CD4-positive, alpha-beta memory T cell (primary cell): ENCODE measurements around the gene ACTN1. TPM values are rescaled to one million over a fixed set of nuclear protein-coding genes. Genes with fewer than 3 reads are reported as not detected.
"Not testable (repeated sequence)": the region's sequence is repeated elsewhere in the genome, so short reads cannot be mapped to it uniquely, and the experiment has no call there.

Source experiments
- CTCF ChIA-PET: fragments of 350-600 bp; sonication (Branson Sonifier 250); formaldehyde crosslinking; loops from one replicate; lab custom pipeline; 2021; ENCODE audit warnings: inconsistent platforms; ENCODE audit not compliant: partially characterized antibody; lab: Charles Lee
- POLR2A ChIA-PET: fragments of 350-600 bp; sonication (Branson Sonifier 250); formaldehyde crosslinking; loops from one replicate; lab custom pipeline; 2021; ENCODE audit not compliant: partially characterized antibody; lab: Charles Lee
- DNase-seq, 5 donors: peaks; one replicate each; pipeline versions ENCODE4 v3.0.0 to v3.0.0-alpha.2; 2020 to 2022; ENCODE audit warnings: mixed read lengths in 1 of 5
- H3K27ac ChIP-seq: one replicate; pipeline ENCODE4 v1.7.0; 2013; ENCODE audit warnings: low read depth, low read length
- H3K27me3 ChIP-seq: 2 replicates; pipeline ENCODE4 v1.7.0; 2013; ENCODE audit warnings: mild to moderate bottlenecking, low read length, moderate library complexity; ENCODE audit not compliant: insufficient read depth
- H3K36me3 ChIP-seq: 2 replicates; pipeline ENCODE4 v1.7.0; 2013; ENCODE audit warnings: mild to moderate bottlenecking, low read length, moderate library complexity; ENCODE audit not compliant: insufficient read depth
- H3K4me1 ChIP-seq: 2 replicates; pipeline ENCODE4 v1.7.0; 2013; ENCODE audit warnings: mild to moderate bottlenecking, low read length, moderate library complexity; ENCODE audit not compliant: insufficient read depth
- H3K4me3 ChIP-seq, 2 donors: one replicate each; pipeline ENCODE4 v1.7.0; 2013; ENCODE audit warnings: low read length in 2 of 2, mild to moderate bottlenecking in 1 of 2
- H3K9me3 ChIP-seq, 2 donors: one replicate each; pipeline ENCODE4 v1.7.0; 2013; ENCODE audit warnings: low read length in 2 of 2, control low read depth in 1 of 2; ENCODE audit not compliant: control insufficient read depth in 1 of 2
- H3K27ac Mint-ChIP-seq, 7 donors: one replicate each; pipeline ENCODE4 v1.8.0; 2020 to 2021; ENCODE audit warnings: mixed read lengths in 7 of 7, mild to moderate bottlenecking in 6 of 7, inconsistent platforms in 3 of 7, moderate library complexity in 3 of 7
- H3K27me3 Mint-ChIP-seq, 2 donors: one replicate each; pipeline ENCODE4 v1.8.0; 2020 to 2021; ENCODE audit warnings: mixed read lengths in 2 of 2
- H3K36me3 Mint-ChIP-seq, 2 donors: one replicate each; pipeline ENCODE4 v1.8.0; 2020 to 2021; ENCODE audit warnings: mixed read lengths in 2 of 2, inconsistent platforms in 1 of 2, mild to moderate bottlenecking in 1 of 2
- H3K4me1 Mint-ChIP-seq, 4 donors: one replicate each; pipeline ENCODE4 v1.8.0; 2020 to 2021; ENCODE audit warnings: mixed read lengths in 4 of 4, mild to moderate bottlenecking in 1 of 4
- H3K4me3 Mint-ChIP-seq, 8 donors: one replicate each; pipeline ENCODE4 v1.8.0; 2020 to 2021; ENCODE audit warnings: mixed read lengths in 8 of 8, mild to moderate bottlenecking in 7 of 8, moderate library complexity in 6 of 8, inconsistent platforms in 3 of 8
- H3K9me3 Mint-ChIP-seq, 8 donors: one replicate each; pipeline ENCODE4 v1.8.0; 2020 to 2021; ENCODE audit warnings: mixed read lengths in 8 of 8, mild to moderate bottlenecking in 5 of 8, inconsistent platforms in 3 of 8, moderate library complexity in 1 of 8
- intact Hi-C: fragments of 100-400 bp; cut with micrococcal nuclease; formaldehyde crosslinking; loops from one replicate; pipeline ENCODE4 v1.15.1; 2023
- polyA plus RNA-seq, 2 donors: library from polyadenylated mRNA; unstranded; fragments of 300-500 nt; fragmentation: Illumina TruSeq; gene quantifications; one replicate each; pipeline ENCODE4 v1.2.3, GENCODE V29; 2021
- total RNA-seq, 2 experiments: library from RNA; stranded (reverse); gene quantifications; one replicate each; pipeline ENCODE4 v1.2.3, GENCODE V29; 2021

The ACTN1 gene
- 10 to 100 TPM; 70.8 to 75.1 TPM for total RNA-seq
- 10 to 100 TPM; 33.6 to 63.3 TPM for polyA plus RNA-seq

DNA sequence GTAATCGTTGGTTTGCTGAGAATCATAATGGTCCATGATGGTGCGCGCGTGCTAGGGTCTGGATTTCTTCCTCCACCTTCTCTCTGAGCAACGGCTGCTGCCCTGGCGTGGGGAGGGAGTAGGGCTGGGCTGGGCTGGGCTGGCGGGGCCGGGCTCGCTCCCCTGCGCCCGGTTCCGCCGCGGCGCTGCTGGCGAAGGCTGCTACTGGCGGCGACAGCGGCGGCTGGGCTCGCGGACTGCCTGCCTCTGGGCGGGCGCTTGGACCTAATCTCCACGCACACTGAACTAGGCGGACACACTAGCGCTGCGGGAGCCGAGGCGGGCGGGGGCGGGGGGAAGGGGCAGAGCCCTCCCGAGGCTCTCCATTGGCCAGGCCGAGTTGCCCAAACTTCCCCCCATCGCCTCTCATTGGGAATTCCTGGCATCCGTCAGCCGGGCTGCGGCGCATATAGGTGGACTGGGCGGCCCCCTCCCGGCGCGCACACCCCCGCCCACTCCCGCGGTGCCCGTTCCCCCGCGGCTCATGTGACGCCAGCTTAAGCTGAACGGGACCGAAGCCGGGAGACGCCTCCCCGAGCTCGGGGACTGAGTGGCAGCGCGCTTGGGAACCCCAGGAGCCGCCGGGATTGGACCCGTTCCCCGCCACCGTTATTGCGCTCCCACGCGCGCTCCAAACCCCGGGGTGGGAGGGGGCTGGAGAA lies at the start of gene ACTN1:
Gene ACTN1 (minus strand): TSS at position 282 of the 701 bp plus-strand sequence. CDS start 246 bp downstream, at position 36.
- peaks cover 0 to 2% (median 0%) of the 10 kb centered on the region in 8 donors for H3K9me3 Mint-ChIP-seq
- Histone ChIP-seq H3K36me3 (no peaks in the 10 kb centered on the region), H3K27ac (peak within 1 kb of the TSS; percentile 42), H3K9me3 (no peaks in the 10 kb centered on the region), H3K4me3 (peak within 1 kb of the TSS; percentile 52 to 77), H3K27me3 (no peaks in the 10 kb centered on the region), H3K4me1 (peaks cover 27% of the 10 kb centered on the region)
- H3K36me3 Mint-ChIP-seq, result peaks cover 9% of the 10 kb centered on the region in 2 donors
- POLR2A ChIA-PET, result interaction anchor here (0.6 kb wide), 1 partner anchor 11 kb away, joined by 4 read pairs; no protein-coding TSS in a partner anchor
- intact Hi-C loops, result loop anchor here (1.0 to 2.0 kb wide), 2 partner anchors 9 to 40 kb away; no protein-coding TSS in a partner anchor
- H3K27ac Mint-ChIP-seq, result peak within 1 kb of the TSS; percentile 75 to 94 (median 89)
- peak; percentile 46 to 66 (median 50) for DNase-seq
- peak within 1 kb of the TSS; percentile 92 to 95 (median 94) for H3K4me3 Mint-ChIP-seq
- peaks cover 27 to 41% (median 35%) of the 10 kb centered on the region in 4 donors for H3K4me1 Mint-ChIP-seq
- CTCF ChIA-PET, result interaction anchor here (1.3 to 2.0 kb wide), 4 partner anchors 10 to 69 kb away, joined by 3 to 11 read pairs (median 4); no protein-coding TSS in a partner anchor
- H3K27me3 Mint-ChIP-seq, result no peaks in the 10 kb centered on the region

DNA sequence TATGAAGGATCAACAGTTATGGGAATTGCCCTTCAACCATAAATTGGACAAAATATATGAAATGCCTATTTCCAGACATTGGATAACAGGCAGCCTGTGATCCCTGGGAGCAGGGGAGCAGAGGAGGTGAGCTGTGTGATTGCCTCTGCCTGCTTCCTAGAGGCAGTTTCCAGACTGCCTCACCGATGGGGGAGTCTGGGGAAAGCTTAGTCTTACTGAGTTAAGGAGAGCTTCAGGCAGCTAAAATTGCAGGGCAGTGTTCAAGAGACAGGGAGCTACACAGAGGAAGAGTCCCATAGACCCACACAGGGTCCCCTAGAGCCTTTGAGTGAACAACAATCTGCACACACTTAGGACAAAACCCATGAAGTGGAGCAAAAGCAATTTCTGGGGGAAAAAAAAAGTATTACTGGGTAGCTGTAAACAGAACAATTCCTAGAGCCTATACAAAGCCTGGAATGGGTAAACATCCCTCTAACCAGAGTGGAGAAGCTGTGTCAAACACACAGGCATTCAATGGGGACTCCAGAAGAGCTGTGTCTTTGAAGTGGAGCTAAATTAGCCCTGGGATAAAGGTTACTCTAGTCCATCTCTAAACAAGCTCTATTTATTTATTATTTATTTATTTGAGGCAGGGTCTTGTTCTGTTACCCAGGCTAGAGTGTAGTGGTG lies 48.3 kb upstream of the ACTN1 start:
- intact Hi-C loops, result no loop called here
- Histone ChIP-seq H3K4me3 (no peak overlapping the region), H3K27ac (no peak overlapping the region), H3K9me3 (no peaks in the 10 kb centered on the region), H3K4me1 (no peaks in the 10 kb centered on the region), H3K27me3 (no peaks in the 10 kb centered on the region), H3K36me3 (no peaks in the 10 kb centered on the region)
- ChIA-PET POLR2A (no interaction called here), CTCF (interaction anchor here (0.7 to 1.5 kb wide), 2 partner anchors 8 to 116 kb away, joined by 3 read pairs; no protein-coding TSS in a partner anchor)
- Mint-ChIP-seq H3K27ac (peak overlapping the region in 1 of 7 donors; percentile 67), H3K27me3 (peaks cover 0 to 4% of the 10 kb centered on the region in 2 donors), H3K9me3 (peaks cover 0 to 2% (median 0%) of the 10 kb centered on the region in 8 donors), H3K4me3 (no peak overlapping the region), H3K4me1 (peaks cover 0 to 1% (median 0%) of the 10 kb centered on the region in 4 donors), H3K36me3 (no peaks in the 10 kb centered on the region)
- DNase-seq, result no peak

DNA sequence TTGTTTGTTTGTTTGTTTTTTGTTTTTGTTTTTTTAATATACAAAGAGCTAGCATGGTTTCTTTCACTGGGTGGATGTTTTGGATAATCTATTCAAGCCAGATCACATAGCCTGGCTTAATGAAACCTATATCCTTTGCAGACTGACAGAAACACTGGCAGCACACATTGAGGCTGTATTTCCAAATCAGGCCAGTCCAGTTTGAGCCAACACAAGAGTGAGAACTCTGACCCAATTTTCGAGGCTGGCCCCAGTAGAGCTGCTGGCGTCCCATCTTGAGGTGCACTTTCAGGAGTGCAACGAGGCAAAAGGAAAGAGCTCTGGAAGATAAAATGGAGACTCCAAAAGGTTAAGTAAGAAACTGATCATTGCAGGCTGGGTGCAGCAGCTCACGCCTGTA lies 43.9 kb upstream of the ACTN1 start:
- Mint-ChIP-seq H3K4me1 (peaks cover 0 to 1% (median 0%) of the 10 kb centered on the region in 4 donors), H3K36me3 (no peaks in the 10 kb centered on the region), H3K27ac (no peak overlapping the region), H3K9me3 (peaks cover 0 to 2% (median 0%) of the 10 kb centered on the region in 8 donors), H3K27me3 (peaks cover 0 to 6% of the 10 kb centered on the region in 2 donors), H3K4me3 (no peak overlapping the region)
- CTCF ChIA-PET, result interaction anchor here (1.3 to 1.6 kb wide), 3 partner anchors 9 to 112 kb away, joined by 3 to 4 read pairs (median 3); no protein-coding TSS in a partner anchor
- intact Hi-C loops, result no loop called here
- Histone ChIP-seq H3K9me3 (no peaks in the 10 kb centered on the region), H3K27me3 (no peaks in the 10 kb centered on the region), H3K4me1 (no peaks in the 10 kb centered on the region), H3K4me3 (no peak overlapping the region), H3K27ac (no peak overlapping the region), H3K36me3 (no peaks in the 10 kb centered on the region)
- POLR2A ChIA-PET, result no interaction called here
- DNase-seq, result no peak

DNA sequence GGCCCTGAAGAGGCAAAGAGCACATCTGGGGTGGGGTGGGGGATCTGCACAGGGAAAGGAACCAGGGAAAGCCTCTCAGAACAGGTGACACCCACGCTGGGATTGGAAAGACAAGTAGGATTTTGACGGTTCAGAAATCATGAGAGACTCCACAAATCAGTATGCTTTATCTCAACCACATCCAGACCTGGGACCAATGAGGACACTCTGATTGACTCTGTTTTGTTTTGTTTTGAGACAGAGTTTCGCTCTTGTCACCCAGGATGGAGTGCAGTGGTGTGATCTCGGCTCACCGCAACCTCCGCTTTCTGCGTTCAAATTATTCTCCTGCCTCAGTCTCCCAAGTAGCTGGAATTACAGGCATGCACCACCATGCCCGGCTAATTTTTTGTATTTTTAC lies 43.0 kb upstream of the ACTN1 start:
- H3K27me3 Mint-ChIP-seq, H3K36me3 Mint-ChIP-seq, H3K4me1 ChIP-seq, intact Hi-C loops, H3K27me3 ChIP-seq, H3K4me3 Mint-ChIP-seq, H3K9me3 Mint-ChIP-seq, H3K4me1 Mint-ChIP-seq, CTCF ChIA-PET, H3K4me3 ChIP-seq, H3K27ac ChIP-seq, H3K36me3 ChIP-seq, H3K9me3 ChIP-seq, DNase-seq, POLR2A ChIA-PET, H3K27ac Mint-ChIP-seq: not testable (repeated sequence)

DNA sequence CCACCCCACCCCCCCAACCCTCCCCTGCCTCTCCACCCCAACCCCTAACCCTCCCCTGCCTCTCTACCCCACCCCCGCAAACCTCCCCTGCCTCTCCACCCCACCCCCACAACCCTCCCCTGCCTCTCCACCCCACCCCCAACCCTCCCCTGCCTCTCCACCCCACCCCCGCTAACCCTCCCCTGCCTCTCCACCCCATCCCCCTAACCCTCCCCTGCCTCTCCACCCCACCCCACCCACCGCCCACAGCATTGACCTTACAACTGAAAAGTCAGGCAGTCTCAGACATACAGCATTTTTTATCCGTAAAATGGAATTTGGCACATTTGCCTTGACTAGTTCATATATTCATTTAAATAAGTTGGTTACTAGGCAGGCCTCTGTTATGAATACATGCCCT lies 38.6 kb upstream of the ACTN1 start:
- Mint-ChIP-seq H3K36me3 (no peaks in the 10 kb centered on the region), H3K27ac (no peak overlapping the region), H3K4me1 (no peaks in the 10 kb centered on the region), H3K4me3 (no peak overlapping the region), H3K9me3 (no peaks in the 10 kb centered on the region), H3K27me3 (peaks cover 0 to 2% of the 10 kb centered on the region in 2 donors)
- no peak overlapping the region for H3K27ac ChIP-seq
- H3K36me3 ChIP-seq, result no peaks in the 10 kb centered on the region
- no peaks in the 10 kb centered on the region for H3K27me3 ChIP-seq
- H3K4me1 ChIP-seq, result no peaks in the 10 kb centered on the region
- intact Hi-C loops, result no loop called here
- ChIA-PET POLR2A (no interaction called here), CTCF (no interaction called here)
- no peaks in the 10 kb centered on the region for H3K9me3 ChIP-seq
- DNase-seq, result no peak
- H3K4me3 ChIP-seq, result no peak overlapping the region

DNA sequence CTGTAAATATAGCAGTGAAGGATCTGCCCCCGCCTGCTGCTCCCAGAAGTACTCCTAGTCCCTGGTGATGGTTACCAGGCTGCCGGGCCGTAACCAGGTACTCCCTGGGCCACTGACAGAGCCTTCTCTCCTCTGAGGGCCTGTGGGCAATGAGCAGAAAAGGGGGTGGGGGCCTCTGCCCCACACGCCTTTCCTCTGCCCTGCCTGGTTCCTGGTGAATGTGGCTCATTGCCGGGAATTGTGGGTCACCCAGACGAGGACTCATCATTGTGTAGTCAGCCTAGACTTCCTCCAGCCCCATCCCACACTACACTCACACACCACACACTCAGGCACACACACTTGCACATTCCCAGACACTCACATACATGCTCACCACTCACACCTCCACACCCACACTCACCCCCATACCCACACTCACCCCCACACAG lies 35.7 kb upstream of the ACTN1 start:
- ChIA-PET CTCF (interaction anchor here (1.5 kb wide), 1 partner anchor 9 kb away, joined by 4 read pairs; no protein-coding TSS in a partner anchor), POLR2A (no interaction called here)
- H3K4me1 ChIP-seq, result no peaks in the 10 kb centered on the region
- no peaks in the 10 kb centered on the region for H3K27me3 Mint-ChIP-seq
- no peak for DNase-seq
- no peaks in the 10 kb centered on the region for H3K36me3 Mint-ChIP-seq
- H3K4me3 Mint-ChIP-seq, result no peak overlapping the region
- H3K36me3 ChIP-seq, result no peaks in the 10 kb centered on the region
- no peak overlapping the region for H3K27ac ChIP-seq
- H3K9me3 Mint-ChIP-seq, result no peaks in the 10 kb centered on the region
- H3K27me3 ChIP-seq, result no peaks in the 10 kb centered on the region
- H3K27ac Mint-ChIP-seq, result no peak overlapping the region
- H3K9me3 ChIP-seq, result no peaks in the 10 kb centered on the region
- no peak overlapping the region for H3K4me3 ChIP-seq
- peaks cover 0 to 7% (median 3%) of the 10 kb centered on the region in 4 donors for H3K4me1 Mint-ChIP-seq
- intact Hi-C loops, result no loop called here
